ENCODE measurements around the gene KRTAP12-3.
"Not testable (repeated sequence)": the region's sequence is repeated elsewhere in the genome, so short reads cannot be mapped to it uniquely, and the experiment has no call there.

The KRTAP12-3 gene

DNA sequence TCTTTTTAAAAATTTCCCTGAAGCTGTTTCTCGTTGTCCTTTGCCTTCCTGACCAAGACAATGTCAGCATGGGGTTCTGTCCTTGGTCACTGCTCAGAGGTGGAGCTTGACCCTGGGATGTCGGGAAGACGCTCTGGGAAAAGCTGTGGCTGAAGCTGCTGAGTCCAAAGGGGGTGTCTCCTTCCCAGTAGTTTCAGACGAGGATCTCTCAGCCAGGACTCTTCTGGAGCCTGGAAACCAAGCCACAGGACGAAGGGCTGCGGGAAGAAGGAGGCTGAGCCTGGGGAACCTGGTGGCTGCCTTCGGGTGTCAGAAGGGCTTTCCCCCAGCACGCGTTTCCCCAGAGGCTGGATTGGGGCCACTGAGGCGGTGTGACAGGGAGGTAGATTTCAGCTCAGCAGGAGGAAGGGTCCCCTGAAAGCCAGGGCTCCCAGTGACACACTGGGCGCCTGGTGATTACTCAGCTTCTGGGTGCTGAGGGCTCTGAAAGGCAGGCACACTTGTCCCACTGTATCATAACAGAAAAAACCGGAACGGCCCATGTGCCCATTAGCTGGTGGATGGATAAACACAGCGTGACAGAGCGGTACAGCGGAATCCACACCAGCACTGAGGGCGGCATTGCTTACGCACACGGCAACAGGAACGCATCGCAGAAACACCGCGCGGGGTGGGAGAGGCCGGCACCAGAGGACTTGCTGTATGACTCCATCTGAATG lies 29.3 kb downstream of the KRTAP12-3 start:
- peak in 1 of 2 experiments; percentile 63 for DNase-seq

GRCh38 chr21:44687671-44688070 lies 29.9 kb downstream of the KRTAP12-3 start:
- DNase-seq, result peak; percentile 63 to 74

DNA sequence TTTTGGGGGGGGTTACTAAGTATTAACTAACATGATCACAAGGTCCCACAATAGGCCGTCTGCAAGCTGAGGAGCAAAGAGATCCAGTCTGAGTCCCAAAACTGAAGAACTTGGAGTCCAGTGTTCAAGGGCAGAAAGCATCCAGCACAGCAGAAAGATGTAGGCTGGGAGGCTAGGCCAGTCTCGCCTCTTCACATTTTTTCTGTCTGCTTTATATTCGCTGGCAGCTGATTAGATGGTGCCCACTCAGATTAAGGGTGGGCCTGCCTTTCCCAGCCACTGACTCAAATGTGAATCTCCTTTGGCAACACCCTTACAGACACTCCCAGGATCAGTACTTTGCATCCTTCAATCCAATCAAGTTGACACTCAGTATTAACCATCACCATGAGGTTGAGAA lies 32.0 kb downstream of the KRTAP12-3 start:
- DNase-seq, result not testable (repeated sequence)

DNA sequence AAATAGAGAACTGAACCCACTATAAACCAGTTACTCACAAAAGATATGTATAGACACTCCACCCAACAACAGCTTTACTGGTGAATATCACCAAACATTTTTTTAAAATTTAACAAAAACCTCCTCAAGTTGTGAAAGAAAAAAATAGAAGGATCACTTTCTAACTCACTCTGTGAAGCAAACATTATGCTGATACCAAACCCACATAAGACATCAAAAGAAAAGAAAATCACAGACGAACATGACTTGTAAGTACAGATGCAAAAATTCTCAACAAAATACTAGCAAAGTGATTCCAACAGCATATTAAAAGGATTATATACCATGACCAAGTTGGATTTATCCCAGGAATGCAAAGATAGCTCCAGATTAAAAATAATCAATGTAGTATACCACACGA lies 34.0 kb downstream of the KRTAP12-3 start:
- DNase-seq, result no peak

- DNase-seq, result no peak
These were observed 35.2 kb downstream of the KRTAP12-3 start for GRCh38 chr21:44692798-44693512.

- no peak for DNase-seq
These were observed 37.0 kb downstream of the KRTAP12-3 start for GRCh38 chr21:44694776-44695175.

DNA sequence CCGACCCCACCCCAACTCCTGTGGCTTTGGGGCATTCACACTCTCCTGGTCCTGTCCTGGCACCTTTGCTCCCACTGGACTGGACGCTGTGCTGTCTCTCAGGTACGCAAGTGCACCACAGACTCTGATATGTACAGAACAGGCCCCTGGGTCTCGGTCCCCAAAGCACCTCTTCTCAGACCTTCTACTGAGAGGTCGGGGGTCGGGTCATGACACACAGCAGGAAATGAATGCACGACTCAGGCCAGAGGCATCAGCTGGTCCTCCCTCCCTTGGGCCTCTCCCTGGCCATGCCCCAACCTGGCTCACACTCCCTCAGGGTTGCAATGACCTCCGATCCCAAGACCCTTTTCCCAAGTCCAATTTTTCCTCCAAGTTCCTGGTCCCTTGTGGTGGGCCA lies 37.5 kb downstream of the KRTAP12-3 start:
- no peak for DNase-seq

- no peak for DNase-seq
These were observed 37.9 kb downstream of the KRTAP12-3 start for GRCh38 chr21:44695641-44696040.

DNA sequence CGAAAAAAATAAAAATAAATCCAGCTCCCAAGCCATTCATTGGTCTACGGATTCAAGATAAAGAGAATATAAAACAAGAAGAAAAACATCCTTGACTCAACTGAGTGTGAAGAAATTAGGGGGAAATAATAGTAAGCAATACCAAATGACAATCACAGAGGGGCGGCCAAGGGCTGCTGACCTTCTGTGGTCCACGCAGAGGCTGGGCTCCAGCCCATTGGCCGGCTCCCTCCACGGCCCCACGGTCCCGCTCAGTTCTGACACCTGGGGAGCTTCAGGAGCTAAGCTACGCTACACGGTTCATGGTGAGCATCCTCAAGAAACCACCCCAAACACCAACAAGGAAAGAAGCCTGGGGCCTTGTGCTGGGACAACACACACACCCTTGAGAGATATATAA lies 38.8 kb downstream of the KRTAP12-3 start:
- DNase-seq, result no peak

GRCh38 chr21:44697172-44697810 lies 39.6 kb downstream of the KRTAP12-3 start, which contains the start of gene KRTAP10-12:
TSS of gene KRTAP10-12 (plus strand) at chr21:44697172. CDS start at chr21:44697202, 30 bp downstream.
- DNase-seq, result not testable (repeated sequence)

- DNase-seq, result no peak
These were observed 40.3 kb downstream of the KRTAP12-3 start for GRCh38 chr21:44697811-44698734.

DNA sequence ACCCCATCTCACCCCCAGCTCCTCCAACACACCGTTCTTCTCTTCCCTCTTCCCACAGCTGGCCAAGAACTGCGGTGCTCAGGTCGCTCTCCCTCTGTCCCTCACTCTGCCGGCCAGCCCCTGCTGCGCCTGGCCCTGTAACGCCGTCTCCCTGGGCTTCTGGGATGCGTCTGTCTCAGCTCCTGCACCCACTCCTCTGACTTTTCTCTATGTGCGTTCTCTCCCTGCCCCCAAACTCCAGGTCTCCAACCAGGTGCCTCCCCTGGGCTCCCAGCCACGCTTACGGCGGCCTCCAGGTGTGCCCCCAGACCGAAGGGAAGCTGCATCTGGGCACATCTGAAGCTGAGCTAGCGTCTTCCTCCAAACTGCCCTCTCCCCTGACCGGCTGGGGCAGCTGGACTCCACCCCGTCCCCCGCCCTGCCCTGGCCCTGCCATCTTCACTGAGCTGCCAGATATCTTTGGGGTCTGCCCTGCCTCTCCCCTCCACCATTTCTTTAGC lies 41.8 kb downstream of the KRTAP12-3 start:
- DNase-seq, result no peak

GRCh38 chr21:44700101-44701022 lies 42.6 kb downstream of the KRTAP12-3 start:
- DNase-seq, result no peak

DNA sequence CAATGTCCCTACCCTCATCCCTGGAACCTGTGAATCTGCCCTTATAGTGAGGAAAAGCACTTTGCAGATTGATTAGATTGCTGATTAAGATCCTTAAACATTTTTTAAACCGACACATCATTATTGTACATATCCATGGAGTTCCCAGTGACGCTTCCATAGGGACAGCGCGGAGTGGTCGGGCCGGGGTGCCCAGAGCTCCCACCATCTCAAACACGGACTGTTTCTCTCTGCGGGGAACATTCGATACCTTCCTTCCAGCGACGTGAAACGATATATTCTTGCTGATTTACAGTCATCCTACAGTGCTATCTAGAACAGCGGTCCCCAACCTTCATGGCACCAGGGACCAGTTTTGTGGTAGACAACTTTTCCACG lies 43.3 kb downstream of the KRTAP12-3 start:
- no peak for DNase-seq

DNA sequence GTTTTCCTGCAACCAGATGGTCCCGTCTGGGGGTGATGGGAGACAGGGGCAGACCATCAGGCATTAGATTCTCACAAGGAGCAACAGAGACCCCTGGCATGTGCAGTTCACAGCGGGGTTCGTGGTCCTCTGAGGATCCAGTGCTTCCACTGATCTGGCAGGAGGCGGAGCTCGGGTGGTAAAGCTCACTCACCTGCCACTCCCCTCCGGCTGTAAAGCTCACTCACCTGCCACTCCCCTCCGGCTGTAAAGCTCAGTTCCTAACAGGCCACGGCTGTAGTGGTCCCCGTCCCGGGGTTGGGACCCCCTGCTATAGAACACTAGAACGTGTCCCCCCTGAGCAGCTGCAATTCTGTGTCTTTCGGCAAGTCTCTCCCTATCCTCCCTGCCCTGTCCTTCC lies 43.8 kb downstream of the KRTAP12-3 start:
- DNase-seq, result no peak

DNA sequence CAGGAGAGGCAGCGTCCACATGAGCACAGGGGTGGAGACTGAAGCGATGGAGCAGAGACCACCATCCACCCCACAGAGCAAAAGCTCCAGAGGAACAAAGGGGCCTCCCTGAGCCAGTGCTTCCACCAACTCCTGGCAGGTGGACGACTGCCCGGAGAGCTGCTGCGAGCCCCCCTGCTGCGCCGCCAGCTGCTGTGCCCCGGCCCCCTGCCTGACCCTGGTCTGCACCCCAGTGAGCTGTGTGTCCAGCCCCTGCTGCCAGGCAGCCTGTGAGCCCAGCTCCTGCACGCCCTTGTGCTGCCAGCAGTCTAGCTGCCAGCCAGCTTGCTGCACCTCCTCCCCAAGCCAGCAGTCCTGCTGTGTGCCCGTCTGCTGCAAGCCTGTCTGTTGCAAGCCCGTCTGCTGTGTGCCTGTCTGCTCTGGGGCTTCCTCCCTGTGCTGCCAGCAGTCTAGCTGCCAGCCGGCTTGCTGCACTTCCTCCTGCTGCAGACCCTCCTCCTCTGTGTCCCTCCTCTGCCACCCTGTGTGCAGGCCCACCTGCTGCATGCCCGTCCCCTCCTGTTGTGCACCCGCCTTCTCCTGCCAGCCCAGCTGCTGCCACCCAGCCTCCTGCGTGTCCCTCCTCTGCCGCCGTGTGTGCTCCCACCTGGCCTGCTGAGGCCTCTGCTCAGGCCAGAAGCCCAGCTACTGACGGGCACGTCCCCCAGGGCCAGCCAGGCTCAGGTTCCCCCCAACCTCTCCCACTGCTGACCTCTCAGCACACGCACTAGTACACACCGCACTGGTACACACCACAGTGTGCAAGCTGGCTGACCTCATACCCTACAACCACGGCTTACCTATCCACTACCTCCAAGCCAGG lies 44.6 kb downstream of the KRTAP12-3 start:
- DNase-seq, result no peak

DNA sequence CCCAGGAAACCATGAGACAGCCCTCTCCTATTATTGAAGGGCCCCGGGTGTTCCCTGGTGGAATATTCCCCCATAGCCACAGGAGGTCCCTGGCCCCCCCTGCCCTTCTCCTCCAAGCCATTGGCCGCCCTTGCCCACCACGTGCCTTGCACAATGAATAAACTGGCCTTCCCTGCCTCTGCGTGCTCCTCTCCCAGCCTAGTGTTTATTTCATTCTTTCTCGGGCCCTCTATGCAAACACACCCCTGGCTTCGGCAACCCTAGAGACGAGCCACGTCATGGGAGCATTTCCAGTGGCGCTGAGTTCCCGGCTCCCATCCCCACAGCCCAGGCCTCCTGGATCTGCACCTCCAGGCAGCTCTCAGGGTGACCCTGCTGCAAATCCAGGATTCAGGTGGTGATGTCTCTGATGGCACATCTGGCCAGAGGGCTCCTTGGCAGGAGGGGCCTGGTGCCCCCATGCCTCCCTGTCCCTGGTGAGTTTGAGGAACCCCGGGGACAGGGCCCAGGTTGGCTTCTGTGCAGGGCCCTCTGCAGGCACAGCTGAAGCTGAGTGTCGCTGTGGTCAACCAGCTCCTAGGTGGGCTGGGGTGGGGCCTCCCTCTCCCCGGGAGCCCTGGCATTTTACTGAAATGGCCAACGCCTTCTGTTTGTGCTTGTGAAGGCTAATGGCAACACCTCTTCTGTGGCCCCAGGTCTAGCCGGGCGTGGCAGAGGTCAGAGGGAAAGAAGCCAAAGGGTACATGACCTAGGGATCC lies 45.4 kb downstream of the KRTAP12-3 start:
- DNase-seq, result no peak

DNA sequence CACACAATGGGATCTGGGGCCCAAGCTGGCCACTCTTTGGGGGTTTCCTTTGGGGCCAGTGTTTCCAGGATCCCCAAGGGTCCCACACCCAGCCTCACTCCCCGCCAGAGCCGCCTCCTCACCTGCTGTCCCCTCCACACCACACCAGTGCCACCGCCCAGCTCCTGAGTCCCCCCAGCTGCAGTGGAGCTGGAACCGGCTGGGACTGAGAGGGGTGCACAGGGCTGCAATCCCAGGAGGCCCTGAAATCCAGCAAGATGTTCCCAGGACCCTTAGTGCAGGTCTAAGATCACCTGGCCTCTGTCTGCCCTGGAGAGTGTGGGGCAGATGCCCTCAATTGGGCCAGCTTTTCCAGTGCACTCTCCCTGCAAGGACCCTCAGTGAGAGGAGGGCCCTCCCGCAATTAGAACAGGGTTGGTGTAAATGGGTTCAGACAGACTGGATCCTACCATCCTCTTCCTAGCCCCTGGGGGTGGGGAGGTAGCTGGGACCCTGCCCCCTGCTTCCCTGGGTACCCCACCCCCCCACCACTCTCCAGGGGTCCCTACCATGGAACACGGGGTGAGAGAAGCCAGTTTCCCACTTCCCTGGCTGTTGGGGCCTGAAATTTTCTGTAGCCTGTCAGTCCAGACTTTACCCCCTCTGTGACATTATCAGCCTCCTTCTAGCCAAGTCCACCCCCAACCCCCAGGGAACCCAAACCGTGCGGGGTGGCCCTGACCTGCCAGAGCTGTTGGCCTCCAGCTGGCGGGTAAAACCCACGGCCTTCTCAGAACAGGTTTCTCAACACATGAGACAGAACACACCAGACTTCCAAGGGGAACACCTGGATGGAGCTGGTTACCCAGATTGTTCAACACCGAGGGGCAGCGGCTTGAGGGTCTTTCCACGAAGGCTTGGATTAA lies 46.3 kb downstream of the KRTAP12-3 start:
- DNase-seq, result no peak

- no peak for DNase-seq
These were observed 46.9 kb downstream of the KRTAP12-3 start for GRCh38 chr21:44704636-44705001.

Measured in NCI-H187 (cell line).